K562 (cell line): Measurements from ENCODE around the gene XIRP2. TPM values are rescaled to one million over a fixed set of nuclear protein-coding genes. Genes with fewer than 3 reads are reported as not detected.

ENCODE experiments used
- ATAC-seq: fragments of 200-7000 bp; cut with Tn5 transposase; 3 replicates; pipeline ENCODE4 v1.9.1; 2020; ENCODE audit warnings: moderate library complexity
- BruUV-seq: library from RNA; stranded (reverse); fragments of 400-500 nt; replicated peaks from 2 replicates; lab custom pipeline; 2021; lab: Mats Ljungman, UMichigan
- CTCF ChIA-PET: fragments of 300-600 bp; formaldehyde crosslinking; extraction: SDS; loops from one replicate; lab custom pipeline; 2021; ENCODE audit warnings: low intra/inter-chr PET ratio; lab: Yijun Ruan, JAX
- POLR2A ChIA-PET: fragments of 300-600, 350-650 bp; sonication (Branson Sonifier 250); formaldehyde crosslinking; extraction: SDS; loops from one replicate; lab custom pipeline; 2021; ENCODE audit warnings: antibody characterized with exemption, inconsistent platforms; lab: Yijun Ruan, JAX
- DNase-seq, 4 experiments: peaks; one replicate each; pipeline versions ENCODE4 v3.0.0 to v3.0.0-alpha.2; 2011 to 2018; ENCODE audit warnings: low spot score in 3 of 4, mixed read lengths in 3 of 4; ENCODE audit errors: extremely low read depth in 1 of 4
- FAIRE-seq: peaks from 2 replicates; lab custom pipeline; 2011; peaks lifted over from hg19 to GRCh38; lab: Jason Lieb, UNC
- H2AFZ ChIP-seq: 2 replicates; pipeline ENCODE4 v1.6.0; 2011; ENCODE audit warnings: low read depth, low read length, control low read depth, inconsistent platforms
- H3K27ac ChIP-seq: fragments of 200-600 bp; 3 replicates; pipeline ENCODE4 v1.8.0; 2011; ENCODE audit warnings: low read depth, mild to moderate bottlenecking, control low read depth, inconsistent platforms, low read length, moderate library complexity, mixed read lengths; ENCODE audit errors: extremely low read depth
- H3K27me3 ChIP-seq, 2 experiments: fragments of 300-600 bp in 1 of 2; 2 replicates in 1 of 2; 3 replicates in 1 of 2; pipeline versions ENCODE4 v1.6.0 to v1.8.0; 2011; ENCODE audit warnings: inconsistent platforms in 2 of 2, low read length in 2 of 2, mild to moderate bottlenecking in 1 of 2, mixed read lengths in 1 of 2, moderate library complexity in 1 of 2; ENCODE audit not compliant: control insufficient read depth in 2 of 2, insufficient read depth in 2 of 2
- H3K36me3 ChIP-seq: fragments of 300-600 bp; 3 replicates; pipeline ENCODE4 v1.8.0; 2011; ENCODE audit warnings: mild to moderate bottlenecking, low read length, inconsistent platforms; ENCODE audit not compliant: control insufficient read depth, insufficient read depth
- H3K4me1 ChIP-seq, 2 experiments: fragments of 200-600 bp in 1 of 2; replicated peaks in 1 of 2; 2 replicates in 1 of 2; 3 replicates in 1 of 2; pipeline versions ENCODE4 v1.5.1 to v1.8.0; 2011; ENCODE audit warnings: inconsistent platforms in 2 of 2, low read length in 2 of 2, mild to moderate bottlenecking in 1 of 2, mixed read lengths in 1 of 2, moderate library complexity in 1 of 2; ENCODE audit not compliant: control insufficient read depth in 2 of 2, insufficient read depth in 2 of 2
- H3K4me2 ChIP-seq: 2 replicates; pipeline ENCODE4 v1.6.1; 2011; ENCODE audit warnings: low read length, control low read depth, inconsistent platforms, mixed read lengths; ENCODE audit not compliant: insufficient read depth
- H3K4me3 ChIP-seq: fragments of 200-600 bp; sonication (generic), shearing (Covaris generic); 2 replicates; pipeline ENCODE4 v1.5.1; 2016; ENCODE audit warnings: control low read depth, inconsistent platforms
- H3K79me2 ChIP-seq: fragments of 200-600 bp; 3 replicates; pipeline ENCODE4 v1.8.0; 2011; ENCODE audit warnings: low read length, inconsistent platforms; ENCODE audit not compliant: control insufficient read depth, insufficient read depth
- H3K9ac ChIP-seq, 2 experiments: 2 replicates each; pipeline versions ENCODE4 v1.6.0 to v1.6.1; 2011; ENCODE audit warnings: low read depth in 2 of 2, low read length in 2 of 2, control low read depth in 1 of 2, inconsistent platforms in 1 of 2, mild to moderate bottlenecking in 1 of 2, mixed read lengths in 1 of 2; ENCODE audit not compliant: insufficient read depth in 1 of 2
- H3K9me1 ChIP-seq: one replicate; pipeline ENCODE4 v1.6.0; 2011; ENCODE audit warnings: inconsistent platforms, mild to moderate bottlenecking, low read length, moderate library complexity; ENCODE audit not compliant: control insufficient read depth, insufficient read depth
- H3K9me3 ChIP-seq: replicated peaks from 2 replicates; pipeline ENCODE4 v1.5.1; 2011; ENCODE audit warnings: low read depth, low read length, inconsistent platforms; ENCODE audit not compliant: control insufficient read depth, insufficient read depth
- H4K20me1 ChIP-seq: replicated peaks from 2 replicates; pipeline ENCODE4 v1.6.1; 2011; ENCODE audit warnings: low read length, inconsistent platforms, mixed read lengths; ENCODE audit not compliant: control insufficient read depth, insufficient read depth
- DPF2 ChIP-seq: fragments of 450-650 bp; IDR thresholded peaks from 2 replicates; pipeline ENCODE4 v1.6.1; 2016
- FOXO4 ChIP-seq: fragments of 450-650 bp; formaldehyde crosslinking; IDR thresholded peaks from 2 replicates; pipeline ENCODE4 v1.4.0; 2020; ENCODE audit warnings: mild to moderate bottlenecking, moderate library complexity
- FOXP4 ChIP-seq: sonication (generic); formaldehyde crosslinking; IDR thresholded peaks from 2 replicates; pipeline ENCODE4 v1.8.0; 2022; ENCODE audit warnings: mild to moderate bottlenecking, missing genetic modification reagents, borderline replicate concordance
- HEY1 ChIP-seq: fragments of 250-450 bp; sonication (Bioruptor Pico); IDR thresholded peaks from 2 replicates; pipeline ENCODE4 v1.5.0; 2020; ENCODE audit warnings: mild to moderate bottlenecking, moderate library complexity, borderline replicate concordance
- MYNN ChIP-seq, 2 experiments: sonication (generic); formaldehyde crosslinking in 1 of 2; IDR thresholded peaks; 2 replicates each; pipeline versions ENCODE4 v1.5.0 to v1.6.1; 2016 to 2020; ENCODE audit warnings: antibody characterized with exemption in 1 of 2, missing genetic modification reagents in 1 of 2
- NONO ChIP-seq, 2 experiments: fragments of 200-400 bp in 1 of 2; fragments of 450-650 bp in 1 of 2; formaldehyde crosslinking in 1 of 2; IDR thresholded peaks; 2 replicates each; pipeline ENCODE4 v1.6.1; 2017; ENCODE audit warnings: low read depth in 2 of 2, mild to moderate bottlenecking in 2 of 2, moderate library complexity in 2 of 2, low read length in 1 of 2
- RBFOX2 ChIP-seq: fragments of 200-400 bp; formaldehyde crosslinking; IDR thresholded peaks from 2 replicates; pipeline ENCODE4 v1.6.1; 2017; ENCODE audit warnings: low read depth, mild to moderate bottlenecking, low read length, moderate library complexity
- REST ChIP-seq, 2 experiments: fragments of 450-650 bp; formaldehyde crosslinking in 1 of 2; IDR thresholded peaks; 2 replicates each; pipeline versions ENCODE4 v1.4.0 to v1.6.1; 2014 to 2020; ENCODE audit warnings: mild to moderate bottlenecking in 2 of 2, borderline replicate concordance in 1 of 2, low read depth in 1 of 2
- ZNF174 ChIP-seq: fragments of 250-450 bp; sonication (Bioruptor Pico); IDR thresholded peaks from 2 replicates; pipeline ENCODE4 v1.4.0; 2020; ENCODE audit warnings: mild to moderate bottlenecking
- ZNF551 ChIP-seq: fragments of 250-450 bp; sonication (Bioruptor Pico); IDR thresholded peaks from 2 replicates; pipeline ENCODE4 v1.5.0; 2021; ENCODE audit warnings: mild to moderate bottlenecking, moderate library complexity
- ZNF830 ChIP-seq: fragments of 250-450 bp; sonication (Bioruptor Pico); IDR thresholded peaks from 2 replicates; pipeline ENCODE4 v1.5.0; 2021; ENCODE audit warnings: mild to moderate bottlenecking
- WGBS: fragments of 100-300 bp; shearing (Covaris generic); methylation state at CpG from one replicate; pipeline ENCODE4 v1.1.6; 2016; ENCODE audit warnings: low coverage, mixed read lengths; ENCODE audit not compliant: insufficient coverage; ENCODE audit errors: missing lambda C conversion rate; 5-methylcytosine and 5-hydroxymethylcytosine counted together
- in situ Hi-C: fragments of 300-500 bp; cut with MboI; formaldehyde crosslinking; loops from 4 replicates; pipeline ENCODE4 v1.15.0; 2018; ENCODE audit warnings: inconsistent platforms, mixed read lengths
- intact Hi-C: fragments of 100-400 bp; cut with micrococcal nuclease; formaldehyde crosslinking; loops from 2 replicates; pipeline ENCODE4 v1.14.2; 2022
- polyA plus RNA-seq, 8 experiments: library from polyadenylated mRNA; depleted of rRNA in 4 of 8; stranded (reverse) in 5 of 8; unstranded in 3 of 8; fragments of >200 nt; fragmentation: Nextera tagmentation in 2 of 8; fragmentation: Illumina TruSeq in 1 of 8; extraction: Ambion mirVana in 2 of 8; extraction: Trizol in 1 of 8; gene quantifications; 2 replicates each; pipeline versions ENCODE4 v1.2.1 to v1.2.3, GENCODE V29; 2011 to 2014; ENCODE audit warnings: inconsistent platforms in 1 of 8, missing spikeins in 1 of 8
- total RNA-seq, 7 experiments: library from RNA; depleted of rRNA in 6 of 7; stranded (reverse); fragments of >200 nt in 6 of 7; fragmentation: Illumina TruSeq in 2 of 7; extraction: Trizol in 2 of 7; gene quantifications; 2 replicates each; pipeline versions ENCODE4 v1.2.1 to v1.2.3, GENCODE V29; 2011 to 2021; ENCODE audit warnings: low replicate concordance in 1 of 7

Gene XIRP2
- total and polyA plus RNA-seq, 9 of the 15 experiments (the other 6 are each of a cell fraction or from before 2014, with no cell fraction given) = 0.04 to 0.10 (median 0.04) TPM; not detected in 2

GRCh38 chr2:167287212-167287611 lies 398.9 kb downstream of the XIRP2 start:
- in situ Hi-C loops (no loop called here), intact Hi-C loops (no loop called here)
- no peak for DNase-seq
- no peak for FAIRE-seq
- Histone ChIP-seq H3K27me3 (no peaks in the 10 kb centered on the region), H3K79me2 (no peaks in the 10 kb centered on the region), H4K20me1 (no peaks in the 10 kb centered on the region), H3K4me1 (no peaks in the 10 kb centered on the region), H3K9ac (no peak overlapping the region), H3K9me3 (no peaks in the 10 kb centered on the region), H3K4me2 (no peak overlapping the region), H3K4me3 (no peak overlapping the region), H3K36me3 (no peaks in the 10 kb centered on the region), H3K27ac (no peak overlapping the region), H3K9me1 (no peaks in the 10 kb centered on the region), H2AFZ (no peak overlapping the region)
- WGBS = 0% methylated on average over 3 of the region's 3 CpGs
- ChIA-PET POLR2A (no interaction called here), CTCF (no interaction called here)
- no TSS peak for BruUV-seq
- no peak for ATAC-seq
- TF ChIP-seq ZNF174 (CRISPR knock-in tag) (no peak), NONO (IDR thresholded peaks at IDR 0.05; ENCODE audit: low read depth in 2 of 2, low read length in 1 of 2) (no peak), REST (IDR thresholded peaks at IDR 0.05; ENCODE audit: borderline replicate concordance) (no peak), REST (CRISPR knock-in tag; IDR thresholded peaks at IDR 0.05; ENCODE audit: low read depth) (no peak), FOXO4 (no peak), ZNF830 (CRISPR knock-in tag) (no peak), ZNF551 (CRISPR knock-in tag) (no peak), DPF2 (no peak), RBFOX2 (no peak), MYNN (IDR thresholded peaks at IDR 0.05) (no peak), MYNN (CRISPR knock-in tag; IDR thresholded peaks at IDR 0.05) (no peak), HEY1 (CRISPR knock-in tag) (no peak), FOXP4 (CRISPR knock-in tag) (no peak)
